K562 (cell line): ENCODE results near the gene HAUS5. TPM values are rescaled to one million over a fixed set of nuclear protein-coding genes. Genes with fewer than 3 reads are reported as not detected.
A peak's percentile ranks its signal among the peaks of the same experiment; 100 is the strongest.

ENCODE experiments used
- ATF4 ChIP-seq: fragments of 450-650 bp; formaldehyde crosslinking; IDR thresholded peaks from 2 replicates; pipeline ENCODE4 v1.4.0; 2022; ENCODE audit warnings: mild to moderate bottlenecking, moderate library complexity
- CBX2 ChIP-seq: fragments of 200-600 bp; sonication (generic); IDR thresholded peaks from one replicate; pipeline ENCODE4 v1.6.1; 2012; ENCODE audit warnings: mild to moderate bottlenecking, low read length, inconsistent platforms; ENCODE audit not compliant: insufficient read depth, poor library complexity, severe bottlenecking
- CHCHD3 ChIP-seq: fragments of 250-450 bp; sonication (Bioruptor Pico); IDR thresholded peaks from 2 replicates; pipeline ENCODE4 v2.1.2; 2022; ENCODE audit warnings: mild to moderate bottlenecking
- ETV5 ChIP-seq: sonication (generic); formaldehyde crosslinking; IDR thresholded peaks from 2 replicates; pipeline ENCODE4 v1.4.0; 2020; ENCODE audit warnings: low read depth, mild to moderate bottlenecking, missing genetic modification reagents
- HMBOX1 ChIP-seq: sonication (generic); IDR thresholded peaks from 2 replicates; pipeline ENCODE4 v1.6.1; 2016
- HMG20B ChIP-seq: fragments of 250-450 bp; sonication (Bioruptor Pico); IDR thresholded peaks from 2 replicates; pipeline ENCODE4 v1.5.0; 2021; ENCODE audit warnings: mild to moderate bottlenecking
- HMGN3 ChIP-seq: IDR thresholded peaks from 2 replicates; pipeline ENCODE4 v1.6.1; 2011; ENCODE audit warnings: borderline replicate concordance, low read depth, mild to moderate bottlenecking, mixed read lengths, low read length; ENCODE audit not compliant: insufficient read length; ENCODE audit errors: extremely low read depth
- MAZ ChIP-seq, 2 experiments: fragments of 450-650 bp in 1 of 2; sonication (generic) in 1 of 2; formaldehyde crosslinking; IDR thresholded peaks in 1 of 2; conservative IDR thresholded peaks in 1 of 2; 2 replicates each; pipeline versions ENCODE4 v1.4.0 to v1.5.0; 2020; ENCODE audit warnings: mild to moderate bottlenecking in 1 of 2, missing genetic modification reagents in 1 of 2
- NFRKB ChIP-seq: fragments of 450-650 bp; IDR thresholded peaks from 2 replicates; pipeline ENCODE4 v1.6.1; 2016; ENCODE audit warnings: low read depth
- POLR2AphosphoS2 ChIP-seq: IDR thresholded peaks from 2 replicates; pipeline ENCODE4 v1.6.1; 2012; ENCODE audit warnings: low read length, improper control_type of control experiment
- SMAD1 ChIP-seq: fragments of 150-350 bp; IDR thresholded peaks from 2 replicates; pipeline ENCODE4 v1.6.1; 2014; ENCODE audit warnings: low read length, low read depth; ENCODE audit not compliant: partially characterized antibody
- TAF1 ChIP-seq: IDR thresholded peaks from 2 replicates; pipeline ENCODE4 v1.6.1; 2011; ENCODE audit warnings: mild to moderate bottlenecking, low read length, moderate library complexity; ENCODE audit not compliant: insufficient read depth, control insufficient read depth, severe bottlenecking; ENCODE audit errors: extremely low read depth
- TGIF2 ChIP-seq: sonication (generic); formaldehyde crosslinking; IDR thresholded peaks from 2 replicates; pipeline ENCODE4 v1.8.1; 2022; ENCODE audit warnings: mild to moderate bottlenecking, missing genetic modification reagents, moderate library complexity
- ZBTB2 ChIP-seq: fragments of 450-650 bp; IDR thresholded peaks from 2 replicates; pipeline ENCODE4 v1.6.1; 2016; ENCODE audit warnings: antibody characterized with exemption
- ZNF318 ChIP-seq, 2 experiments: fragments of 450-650 bp; IDR thresholded peaks; 2 replicates each; pipeline ENCODE4 v1.6.1; 2016; ENCODE audit warnings: mild to moderate bottlenecking in 2 of 2, borderline replicate concordance in 1 of 2, low read depth in 1 of 2, moderate library complexity in 1 of 2
- polyA plus RNA-seq, 8 experiments: library from polyadenylated mRNA; depleted of rRNA in 4 of 8; stranded (reverse) in 5 of 8; unstranded in 3 of 8; fragments of >200 nt; fragmentation: Nextera tagmentation in 2 of 8; fragmentation: Illumina TruSeq in 1 of 8; extraction: Ambion mirVana in 2 of 8; extraction: Trizol in 1 of 8; gene quantifications; 2 replicates each; pipeline versions ENCODE4 v1.2.1 to v1.2.3, GENCODE V29; 2011 to 2014; ENCODE audit warnings: inconsistent platforms in 1 of 8, missing spikeins in 1 of 8
- total RNA-seq, 7 experiments: library from RNA; depleted of rRNA in 6 of 7; stranded (reverse); fragments of >200 nt in 6 of 7; fragmentation: Illumina TruSeq in 2 of 7; extraction: Trizol in 2 of 7; gene quantifications; 2 replicates each; pipeline versions ENCODE4 v1.2.1 to v1.2.3, GENCODE V29; 2011 to 2021; ENCODE audit warnings: low replicate concordance in 1 of 7

The HAUS5 gene
- total and polyA plus RNA-seq, 9 of the 15 experiments (the other 6 are each of a cell fraction or from before 2014, with no cell fraction given): 3.5 to 41.3 (median 14.2) TPM

- no peak for TF ChIP-seq ZNF318 (IDR thresholded peaks at IDR 0.05; ENCODE audit: borderline replicate concordance in 1 of 2, low read depth in 1 of 2)
- TF ChIP-seq HMBOX1: 0 out of 2 replicates have a peak, but pooled peaks have one; percentile 52
- TF ChIP-seq MAZ (CRISPR knock-in tag; conservative IDR thresholded peaks at IDR 0.05 in 1 of 2, IDR thresholded peaks at IDR 0.05 in 1 of 2): peak in 1 of 2 experiments; percentile 23; a peak in 2 of 4 replicates
- TF ChIP-seq NFRKB: no peak
- no peak for TF ChIP-seq CHCHD3 (CRISPR knock-in tag)
- TF ChIP-seq TGIF2 (CRISPR knock-in tag): no peak
- peak; percentile 88 for TF ChIP-seq HMGN3
- TF ChIP-seq ZBTB2: no peak
- no peak for TF ChIP-seq ATF4
- no peak for TF ChIP-seq HMG20B (CRISPR knock-in tag)
- TF ChIP-seq POLR2AphosphoS2: no peak
- TF ChIP-seq CBX2: no peak
- TF ChIP-seq TAF1: peak; percentile 60
- no peak for TF ChIP-seq SMAD1
- no peak for TF ChIP-seq ETV5
Measured at GRCh38 chr19:35644206-35644986, 31.9 kb downstream of the HAUS5 start (continued).
